ENCODE data around the gene MYOM3. TPM values are rescaled to one million over a fixed set of nuclear protein-coding genes. Genes with fewer than 3 reads are reported as not detected.

MYOM3 gene
- total and polyA plus RNA-seq, 2 of the 13 experiments (the other 11 are each of a cell fraction or from before 2014, with no cell fraction given): 5.8 to 15.3 TPM

DNA sequence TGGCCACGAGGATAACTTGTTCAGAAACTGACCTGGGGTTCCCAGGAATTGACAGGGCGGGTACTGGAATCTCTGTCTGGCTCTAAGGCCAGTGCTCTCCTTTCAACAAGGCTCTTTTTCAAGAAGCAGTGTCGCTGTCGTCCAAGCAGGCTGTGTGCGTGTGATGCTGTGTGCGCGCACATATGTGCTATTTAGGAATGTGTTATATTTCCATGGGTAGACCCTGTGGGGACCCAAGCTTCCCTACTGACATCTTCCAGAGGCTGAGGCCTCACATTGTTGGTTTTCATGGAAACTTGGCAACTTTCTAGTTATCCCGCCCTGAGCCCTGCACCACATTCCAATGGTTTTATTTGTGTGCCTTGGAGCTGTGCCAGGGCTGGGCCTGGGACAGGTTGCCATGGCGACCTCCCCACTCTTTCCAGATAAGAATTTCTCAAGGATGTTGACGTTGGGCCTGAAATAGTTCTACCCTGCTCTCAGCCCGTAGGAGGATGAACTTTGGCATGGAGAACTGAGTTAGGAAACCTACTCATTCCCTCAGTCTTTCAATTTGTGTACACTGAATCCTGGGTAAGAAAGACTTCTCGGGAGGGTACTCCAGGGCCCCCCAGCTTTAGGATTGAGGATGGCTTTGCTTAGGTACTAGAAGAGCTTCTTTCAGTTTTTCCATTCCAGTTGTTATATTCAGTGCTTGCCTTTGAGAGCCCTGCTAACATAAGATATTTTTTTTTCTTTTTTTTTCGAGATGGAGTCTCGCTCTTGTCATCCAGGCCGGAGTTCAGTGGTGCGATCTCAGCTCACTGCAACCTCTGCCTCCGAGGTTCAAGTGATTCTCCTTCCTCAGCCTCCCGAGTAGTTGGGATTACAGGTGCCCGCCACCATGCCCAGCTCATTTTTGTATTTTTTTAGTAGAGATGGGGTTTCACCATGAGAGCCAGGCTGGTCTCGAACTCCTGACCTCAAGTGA, 93.0 kb downstream of the MYOM3 start (continued):
- TF ChIP-seq, protein P1, sequence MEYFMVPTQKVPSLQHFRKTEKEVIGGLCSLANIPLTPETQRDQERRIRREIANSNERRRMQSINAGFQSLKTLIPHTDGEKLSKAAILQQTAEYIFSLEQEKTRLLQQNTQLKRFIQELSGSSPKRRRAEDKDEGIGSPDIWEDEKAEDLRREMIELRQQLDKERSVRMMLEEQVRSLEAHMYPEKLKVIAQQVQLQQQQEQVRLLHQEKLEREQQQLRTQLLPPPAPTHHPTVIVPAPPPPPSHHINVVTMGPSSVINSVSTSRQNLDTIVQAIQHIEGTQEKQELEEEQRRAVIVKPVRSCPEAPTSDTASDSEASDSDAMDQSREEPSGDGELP (IDR thresholded peaks at IDR 0.05; ENCODE audit: borderline replicate concordance, low read depth): peak; percentile 48; the same call in 1 of the 2 replicates
- TF ChIP-seq MTA3 (CRISPR knock-in tag; IDR thresholded peaks at IDR 0.05): no peak
- TF ChIP-seq, protein P2, sequence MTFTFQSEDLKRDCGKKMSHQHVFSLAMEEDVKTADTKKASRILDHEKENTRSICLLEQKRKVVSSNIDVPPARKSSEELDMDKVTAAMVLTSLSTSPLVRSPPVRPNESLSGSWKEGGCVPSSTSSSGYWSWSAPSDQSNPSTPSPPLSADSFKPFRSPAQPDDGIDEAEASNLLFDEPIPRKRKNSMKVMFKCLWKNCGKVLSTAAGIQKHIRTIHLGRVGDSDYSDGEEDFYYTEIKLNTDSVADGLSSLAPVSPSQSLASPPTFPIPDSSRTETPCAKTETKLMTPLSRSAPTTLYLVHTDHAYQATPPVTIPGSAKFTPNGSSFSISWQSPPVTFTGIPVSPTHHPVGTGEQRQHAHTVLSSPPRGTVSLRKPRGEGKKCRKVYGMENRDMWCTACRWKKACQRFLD (CRISPR knock-in tag; IDR thresholded peaks at IDR 0.05; ENCODE audit: borderline replicate concordance): no peak
- TF ChIP-seq MEF2D (CRISPR knock-in tag; IDR thresholded peaks at IDR 0.05): peak; percentile 98
- peak; percentile 88 for TF ChIP-seq FOXA3 (CRISPR knock-in tag; IDR thresholded peaks at IDR 0.05)
- no peak for TF ChIP-seq PHF8 (CRISPR knock-in tag; IDR thresholded peaks at IDR 0.05)
- TF ChIP-seq ZNF737 (CRISPR knock-in tag; IDR thresholded peaks at IDR 0.05; ENCODE audit: borderline replicate concordance): no peak
- no peak for TF ChIP-seq SRSF4 (IDR thresholded peaks at IDR 0.05; ENCODE audit: low read depth, low read length, poor library complexity, severe bottlenecking)
- TF ChIP-seq SATB2 (CRISPR knock-in tag; IDR thresholded peaks at IDR 0.05): no peak
- TF ChIP-seq ZNF274 (CRISPR knock-in tag; IDR thresholded peaks at IDR 0.05): no peak
- no peak for TF ChIP-seq KLF9 (CRISPR knock-in tag; IDR thresholded peaks at IDR 0.05; ENCODE audit: low read depth)
- TF ChIP-seq ZNF124 (CRISPR knock-in tag; IDR thresholded peaks at IDR 0.05): 0 out of 2 replicates have a peak, but pooled peaks have one; percentile 39
- TF ChIP-seq ZZZ3 (CRISPR knock-in tag; IDR thresholded peaks at IDR 0.05; ENCODE audit: borderline replicate concordance): no peak
- TF ChIP-seq ZNF768 (CRISPR knock-in tag; IDR thresholded peaks at IDR 0.05): no peak
- TF ChIP-seq SALL2 (CRISPR knock-in tag; IDR thresholded peaks at IDR 0.05): no peak
- TF ChIP-seq TCF7L2 (IDR thresholded peaks at IDR 0.05; ENCODE audit: low read depth, low read length): no peak
- TF ChIP-seq ZNF17 (CRISPR knock-in tag; IDR thresholded peaks at IDR 0.05): no peak
- peak; percentile 63; the same call in 1 of the 2 replicates for TF ChIP-seq ELF3 (CRISPR knock-in tag; IDR thresholded peaks at IDR 0.05)
- TF ChIP-seq CCAR2 (optimal IDR thresholded peaks at IDR 0.05; ENCODE audit: low read depth, low read length): no peak
- TF ChIP-seq BRCA1 (CRISPR knock-in tag; IDR thresholded peaks at IDR 0.05): no peak
- TF ChIP-seq ZNF782 (CRISPR knock-in tag; IDR thresholded peaks at IDR 0.05; ENCODE audit: borderline replicate concordance): no peak
- no peak for TF ChIP-seq ZNF138 (CRISPR knock-in tag; IDR thresholded peaks at IDR 0.05; ENCODE audit: low read depth)
- no peak for TF ChIP-seq ZNF263 (CRISPR knock-in tag; IDR thresholded peaks at IDR 0.05)
- TF ChIP-seq, protein P3, sequence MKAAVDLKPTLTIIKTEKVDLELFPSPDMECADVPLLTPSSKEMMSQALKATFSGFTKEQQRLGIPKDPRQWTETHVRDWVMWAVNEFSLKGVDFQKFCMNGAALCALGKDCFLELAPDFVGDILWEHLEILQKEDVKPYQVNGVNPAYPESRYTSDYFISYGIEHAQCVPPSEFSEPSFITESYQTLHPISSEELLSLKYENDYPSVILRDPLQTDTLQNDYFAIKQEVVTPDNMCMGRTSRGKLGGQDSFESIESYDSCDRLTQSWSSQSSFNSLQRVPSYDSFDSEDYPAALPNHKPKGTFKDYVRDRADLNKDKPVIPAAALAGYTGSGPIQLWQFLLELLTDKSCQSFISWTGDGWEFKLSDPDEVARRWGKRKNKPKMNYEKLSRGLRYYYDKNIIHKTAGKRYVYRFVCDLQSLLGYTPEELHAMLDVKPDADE (CRISPR knock-in tag; IDR thresholded peaks at IDR 0.05): no peak
- TF ChIP-seq, protein P4, sequence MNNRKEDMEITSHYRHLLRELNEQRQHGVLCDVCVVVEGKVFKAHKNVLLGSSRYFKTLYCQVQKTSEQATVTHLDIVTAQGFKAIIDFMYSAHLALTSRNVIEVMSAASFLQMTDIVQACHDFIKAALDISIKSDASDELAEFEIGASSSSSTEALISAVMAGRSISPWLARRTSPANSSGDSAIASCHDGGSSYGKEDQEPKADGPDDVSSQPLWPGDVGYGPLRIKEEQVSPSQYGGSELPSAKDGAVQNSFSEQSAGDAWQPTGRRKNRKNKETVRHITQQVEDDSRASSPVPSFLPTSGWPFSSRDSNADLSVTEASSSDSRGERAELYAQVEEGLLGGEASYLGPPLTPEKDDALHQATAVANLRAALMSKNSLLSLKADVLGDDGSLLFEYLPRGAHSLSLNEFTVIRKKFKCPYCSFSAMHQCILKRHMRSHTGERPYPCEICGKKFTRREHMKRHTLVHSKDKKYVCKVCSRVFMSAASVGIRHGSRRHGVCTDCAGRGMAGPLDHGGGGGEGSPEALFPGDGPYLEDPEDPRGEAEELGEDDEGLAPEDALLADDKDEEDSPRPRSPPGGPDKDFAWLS (CRISPR knock-in tag; IDR thresholded peaks at IDR 0.05; ENCODE audit: borderline replicate concordance): no peak
- TF ChIP-seq ISL2 (CRISPR knock-in tag; IDR thresholded peaks at IDR 0.05): peak; percentile 90

Data from HepG2 (cell line).